NCI-H2196 (cell line): ENCODE data around the gene NAA80.

Experiments
- DNase-seq: peaks from one replicate; lab custom pipeline; 2025; ENCODE audit not compliant: unreplicated experiment; lab: John Stamatoyannopoulos, UW

NAA80 gene

DNA sequence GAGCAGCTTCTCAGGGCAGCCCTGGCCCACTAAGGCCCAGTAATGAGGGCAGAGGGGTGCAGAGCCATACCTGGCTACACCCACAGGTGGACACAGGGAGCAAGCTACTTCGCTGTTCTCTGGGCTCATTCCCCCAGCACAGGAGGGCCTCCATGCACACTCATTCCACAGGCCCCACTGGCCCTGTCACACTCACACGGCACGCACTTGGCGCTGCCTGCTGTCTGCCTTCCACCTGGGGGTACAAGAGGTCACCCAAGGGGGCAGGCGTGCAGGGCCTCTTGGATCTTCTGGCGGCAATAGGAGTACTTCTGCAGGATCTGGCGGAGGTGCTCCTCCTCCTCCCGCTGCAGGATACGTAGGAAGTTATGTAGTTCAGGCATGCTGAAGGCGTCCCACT lies 31.1 kb upstream of the NAA80 start:
- no peak for DNase-seq

- peak; percentile 89 for DNase-seq
Observed at GRCh38 chr3:50327943-50328691, 28.9 kb upstream of the NAA80 start, which contains the start of gene TUSC2. Gene TUSC2 (minus strand): TSS chr3:50328223. CDS start chr3:50328099, 124 bp downstream.

DNA sequence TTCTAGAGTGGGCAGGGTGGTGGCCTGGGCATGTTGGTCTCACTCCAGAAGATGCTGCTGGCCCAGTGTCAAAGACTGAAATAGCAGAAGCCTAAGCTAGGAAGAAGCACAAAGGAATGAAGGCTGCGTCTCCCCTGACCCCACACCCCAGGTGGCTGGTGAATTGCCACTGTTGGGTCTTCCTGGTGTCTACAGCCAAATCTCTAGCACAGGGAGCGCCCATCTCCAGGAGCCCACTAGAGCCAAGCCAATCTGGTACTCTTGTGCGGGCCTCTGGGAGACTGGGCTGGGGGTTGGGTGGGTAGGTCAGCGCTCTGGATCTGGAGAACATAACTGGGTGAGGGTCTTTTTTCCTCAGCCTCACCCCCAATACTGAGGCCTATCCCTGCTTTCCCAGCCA lies 27.9 kb upstream of the NAA80 start:
- no peak for DNase-seq

DNA sequence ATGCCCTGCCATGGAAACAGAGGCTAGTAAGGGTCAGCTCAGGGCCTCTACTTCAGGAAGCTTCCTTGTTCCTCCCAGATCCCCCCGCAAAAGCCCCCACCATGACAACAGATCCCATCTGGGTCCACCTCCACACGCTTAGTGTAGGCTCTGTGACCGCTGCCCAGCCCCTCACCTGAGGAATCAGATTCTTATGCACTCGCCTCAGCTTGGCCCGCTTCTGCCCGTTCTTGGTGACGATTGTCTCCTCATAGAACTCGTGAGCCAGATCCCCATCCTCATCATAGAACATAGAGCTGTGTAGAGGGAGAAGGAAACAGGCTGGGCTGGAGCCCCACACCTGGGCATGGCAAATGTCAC lies 27.0 kb upstream of the NAA80 start:
- DNase-seq = no peak

DNA sequence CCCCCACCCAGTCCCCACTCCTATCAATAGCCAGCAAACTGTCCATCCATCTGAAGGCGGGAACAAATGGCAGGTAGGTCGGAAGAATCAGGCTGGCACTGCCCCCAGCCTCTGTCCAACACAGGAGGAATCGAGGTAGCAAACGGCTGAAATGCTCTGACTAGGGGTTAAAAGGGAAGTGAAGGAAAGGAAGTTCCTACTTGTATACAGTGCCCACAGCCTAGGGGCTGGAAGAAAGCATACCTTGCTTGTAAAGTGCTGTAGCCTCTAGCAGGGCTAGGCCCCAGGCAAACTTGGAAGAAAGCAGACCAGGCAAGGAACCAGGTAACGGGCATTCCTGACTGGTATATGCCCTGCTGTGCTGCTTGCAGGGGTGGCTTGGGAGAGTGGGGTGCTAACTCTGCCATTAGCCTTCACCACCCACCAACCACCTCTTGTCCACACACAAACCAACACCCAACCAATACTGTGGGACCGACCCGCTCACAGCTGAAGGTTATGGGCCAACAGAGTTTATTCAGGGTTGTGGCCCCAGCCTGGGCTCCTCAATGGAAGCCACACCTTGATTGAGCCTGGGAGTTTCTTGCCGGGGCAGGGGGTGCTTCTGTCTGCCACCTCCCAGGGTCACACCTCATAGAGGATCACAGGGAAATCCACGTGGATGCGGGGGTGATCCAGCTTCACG lies 26.4 kb upstream of the NAA80 start:
- DNase-seq = no peak

GRCh38 chr3:50325113-50325480 lies 25.9 kb upstream of the NAA80 start:
- no peak for DNase-seq

DNA sequence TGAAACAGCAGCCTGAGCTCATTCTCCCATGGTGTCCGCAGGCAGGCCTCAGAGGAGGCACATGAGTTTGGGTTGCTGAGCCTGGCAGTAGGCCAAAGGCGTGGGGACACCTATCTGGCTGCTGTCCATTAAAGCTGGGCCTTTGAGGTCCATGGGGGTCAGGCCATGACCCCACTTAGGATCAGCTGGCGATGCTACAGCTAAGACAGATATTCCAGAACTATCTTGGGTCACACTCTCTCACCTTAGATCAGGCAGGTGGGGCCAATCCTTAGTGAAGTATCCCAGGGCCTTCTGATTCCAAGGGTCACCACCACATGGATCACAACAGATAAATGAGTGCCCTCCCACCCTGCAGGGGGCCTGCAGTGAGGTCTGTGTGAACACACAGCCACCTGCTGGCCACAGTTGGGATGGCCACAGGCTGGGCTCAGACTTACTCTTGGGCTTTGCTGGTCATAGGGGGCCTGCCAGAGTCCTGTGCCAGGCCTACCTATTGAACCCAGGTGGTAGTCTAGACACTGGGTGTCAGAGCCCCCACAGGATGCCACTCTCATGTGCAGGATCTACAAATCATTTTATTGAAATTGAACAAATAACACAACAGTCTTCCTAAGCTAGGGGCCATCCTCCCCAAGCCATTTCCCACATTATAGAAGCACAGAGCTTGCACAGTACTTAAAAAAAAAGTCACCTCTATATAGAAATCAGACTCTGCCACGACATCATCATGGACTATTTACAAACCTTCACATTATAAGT lies 25.3 kb upstream of the NAA80 start:
- DNase-seq = peak; percentile 63

DNA sequence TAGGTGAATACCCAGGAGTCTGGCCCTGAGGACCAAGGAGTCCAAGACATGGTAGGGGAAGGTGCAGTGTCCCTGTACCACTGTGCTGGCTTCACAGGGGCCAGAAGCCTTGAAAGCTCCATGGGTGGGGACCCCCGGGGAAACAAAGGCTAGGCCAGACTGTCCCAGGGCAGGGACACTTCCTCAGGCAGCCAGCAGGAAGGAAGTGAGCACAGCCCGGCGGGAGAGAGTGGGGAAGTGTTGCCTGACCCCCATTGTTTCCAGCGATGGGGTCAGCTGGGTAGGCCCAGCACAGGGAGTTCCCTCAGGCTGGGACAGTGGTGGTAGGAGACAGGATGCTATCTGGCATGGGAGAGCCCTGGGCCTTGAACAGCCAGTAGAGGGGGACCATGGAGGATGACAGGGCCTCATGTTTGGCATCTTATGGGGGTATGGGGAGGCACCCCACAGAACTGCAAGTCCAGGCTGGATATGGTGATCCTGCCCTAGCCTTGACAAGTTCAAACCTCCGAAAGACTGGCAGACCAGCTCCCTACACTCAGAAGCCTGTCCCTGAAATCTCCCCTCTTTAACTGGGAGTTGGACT lies 24.5 kb upstream of the NAA80 start:
- no peak for DNase-seq

DNA sequence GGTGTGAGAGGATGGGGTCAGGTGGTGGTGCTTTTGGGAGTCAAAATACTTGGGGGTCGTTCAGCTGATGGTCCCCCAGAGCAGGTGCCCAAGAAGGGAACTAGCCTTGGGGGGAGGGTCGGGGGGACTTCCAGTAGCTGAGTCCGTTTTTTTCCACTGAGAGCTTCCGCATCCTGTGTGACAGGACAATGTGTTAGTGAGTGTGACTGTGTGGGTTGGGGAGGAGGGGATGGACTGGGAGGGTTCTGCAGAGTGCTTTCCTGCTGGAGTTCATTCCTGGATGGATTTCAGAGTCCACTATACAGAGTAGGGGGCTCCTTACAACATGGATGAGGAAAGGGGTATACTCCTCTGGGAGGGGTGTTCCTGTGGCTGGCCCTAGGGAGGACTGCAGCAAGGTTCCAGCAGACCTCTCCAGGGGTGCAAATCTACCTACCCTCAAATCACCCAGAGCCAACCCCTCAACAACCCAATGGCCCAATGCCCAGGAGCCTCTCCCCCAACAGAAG lies 23.9 kb upstream of the NAA80 start:
- DNase-seq = no peak

DNA sequence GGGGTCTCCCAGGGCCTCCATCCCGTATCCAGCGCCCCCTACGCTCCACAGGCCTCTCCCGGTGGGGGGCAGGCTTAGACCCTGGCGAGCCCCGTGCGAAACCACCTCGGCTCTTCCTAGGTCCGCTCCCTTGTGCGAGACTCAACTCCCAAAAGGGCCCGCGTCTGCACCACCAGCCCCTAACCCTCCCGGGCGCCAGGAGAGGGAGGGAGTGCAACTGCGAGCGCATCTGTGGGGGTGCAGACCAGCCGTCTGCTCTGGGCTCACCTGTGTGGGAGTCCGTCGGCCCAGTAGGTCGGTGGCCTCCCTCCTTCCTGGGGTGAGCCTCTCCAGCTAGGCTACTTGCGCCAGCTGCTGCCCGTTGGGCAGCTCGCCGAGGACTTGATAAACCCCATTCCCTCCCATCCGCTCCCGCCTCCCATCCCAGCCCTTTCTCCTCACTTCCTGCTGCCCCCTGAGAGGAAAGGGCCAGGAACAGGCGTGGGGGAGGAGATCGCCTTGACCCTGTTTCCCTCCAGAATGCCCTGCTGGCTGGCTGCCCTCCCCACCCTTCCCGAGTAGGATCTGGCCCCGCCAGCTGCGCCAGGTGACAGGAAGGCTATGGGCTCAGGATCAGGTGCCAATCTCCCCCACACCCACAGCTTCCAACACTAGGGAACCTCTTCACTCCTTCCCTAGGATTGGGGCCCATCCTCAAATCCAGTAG lies 23.3 kb upstream of the NAA80 start, which contains the start of gene HYAL2:
TSS of gene HYAL2 (minus strand) at position 360 of the 706 bp plus-strand sequence. CDS start 2,256 bp downstream, outside the sequence.
- peak; percentile 54 for DNase-seq

- no peak for DNase-seq
Observed at GRCh38 chr3:50322115-50322385, 22.8 kb upstream of the NAA80 start.

- peak; percentile 74 for DNase-seq
Observed at GRCh38 chr3:50321336-50322114, 22.3 kb upstream of the NAA80 start.

GRCh38 chr3:50320853-50321335 lies 21.7 kb upstream of the NAA80 start:
- DNase-seq = peak; percentile 58

DNA sequence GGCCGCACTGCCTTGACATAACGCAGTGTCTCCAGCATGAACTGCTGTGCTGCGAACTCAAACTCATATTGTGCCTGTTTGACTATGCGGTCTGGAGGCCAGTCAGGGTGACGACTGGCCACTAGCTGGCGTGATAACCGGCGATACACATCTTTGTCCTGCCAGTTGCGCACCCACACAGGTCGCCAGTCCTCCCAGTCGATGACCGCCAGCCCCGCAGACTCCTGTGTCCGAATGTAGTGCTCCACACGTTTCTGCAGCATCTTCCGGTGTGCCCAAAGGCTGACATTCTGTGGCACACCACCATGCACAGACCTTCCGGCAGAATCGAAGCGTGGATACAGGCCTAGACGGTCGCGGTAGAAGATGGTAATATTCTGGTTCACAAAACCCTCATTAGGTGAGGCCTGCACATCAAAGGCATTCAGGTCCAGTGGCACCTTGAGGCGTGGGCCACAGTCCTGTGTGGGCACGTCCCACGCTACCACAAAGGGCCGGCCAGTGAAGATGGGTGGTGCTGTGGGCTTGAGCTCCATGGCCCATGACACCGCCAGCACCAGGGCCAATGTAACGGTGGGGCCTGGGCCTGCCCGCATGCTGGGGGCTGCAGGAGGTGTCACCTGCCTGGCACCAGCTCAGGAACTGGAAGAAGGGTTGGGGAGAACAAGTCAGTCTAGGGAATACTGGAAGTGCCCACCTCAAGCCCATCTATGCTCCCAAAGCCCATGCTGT lies 20.9 kb upstream of the NAA80 start:
- DNase-seq = no peak

DNA sequence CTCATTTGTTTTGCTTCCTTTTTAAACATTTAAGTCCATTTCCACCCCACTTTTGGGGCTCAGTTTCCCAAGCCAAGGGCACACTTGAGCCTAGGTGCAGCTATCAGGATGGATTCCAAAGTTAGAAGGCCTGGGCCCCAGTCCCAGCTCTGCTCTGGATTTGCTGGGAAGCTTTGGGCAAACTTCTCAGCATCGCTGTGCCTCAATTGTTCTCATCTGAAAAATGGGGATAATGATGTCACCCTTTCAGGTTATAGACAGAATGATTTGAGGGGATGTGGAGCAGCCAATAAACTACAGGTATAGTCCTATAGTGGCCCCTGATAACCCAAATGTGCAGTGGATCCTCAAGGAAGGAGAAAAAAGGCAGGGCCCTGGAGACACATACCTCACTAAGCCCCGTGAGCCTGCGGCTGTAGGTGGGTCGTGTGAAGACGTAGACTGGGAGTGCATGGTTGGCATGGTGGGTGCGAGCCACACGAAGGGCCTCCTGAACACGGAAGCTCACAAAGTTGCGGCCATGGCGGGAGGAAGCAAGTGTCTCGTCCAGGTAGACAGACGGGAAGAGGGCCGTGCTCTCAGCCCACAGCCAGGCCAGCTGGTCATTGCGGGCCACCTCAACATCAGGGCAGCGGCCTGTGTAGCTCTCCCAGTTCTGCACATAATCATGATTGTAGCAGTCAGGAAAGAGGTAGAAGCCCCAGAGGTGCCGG lies 20.1 kb upstream of the NAA80 start:
- no peak for DNase-seq

- no peak for DNase-seq
Observed at GRCh38 chr3:50318615-50319014, 19.4 kb upstream of the NAA80 start.

DNA sequence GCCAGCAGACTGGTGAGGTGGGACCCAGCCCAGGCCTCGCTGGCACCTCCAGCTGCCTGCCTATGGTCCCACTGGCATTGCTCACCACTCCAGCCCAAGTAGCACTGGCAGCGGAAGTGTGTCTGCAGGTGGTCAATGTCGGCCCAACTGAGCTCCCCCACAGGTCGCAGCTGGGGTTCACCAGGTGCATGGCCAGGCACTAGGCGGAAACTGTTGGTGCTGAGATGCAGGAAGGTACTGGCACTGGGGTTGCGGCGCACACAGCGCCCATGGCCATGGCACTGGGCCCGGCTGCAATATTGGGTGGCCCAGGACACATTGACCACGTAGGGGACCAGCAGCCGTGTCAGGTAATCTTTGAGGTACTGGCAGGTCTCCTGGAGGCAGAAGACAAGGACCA lies 19.0 kb upstream of the NAA80 start:
- no peak for DNase-seq

DNA sequence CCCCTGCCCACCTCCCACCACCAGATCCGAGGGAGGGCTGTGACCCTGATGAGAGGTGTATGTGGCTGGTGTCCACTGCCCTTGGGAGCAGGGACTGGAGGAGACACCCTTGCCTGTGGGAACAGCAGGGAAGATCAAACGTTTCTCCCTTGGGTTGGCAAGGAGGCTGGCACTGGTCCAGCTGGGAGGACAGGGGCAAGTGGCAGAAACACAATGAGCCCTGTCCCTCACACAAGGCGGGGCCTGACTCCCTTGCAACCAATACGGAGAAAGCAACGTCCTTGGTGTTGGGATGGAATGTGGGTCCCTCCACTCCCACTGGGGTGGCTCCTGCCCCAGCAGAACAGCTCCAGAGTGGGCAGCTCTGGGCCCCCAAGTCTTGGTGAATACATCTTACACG lies 18.1 kb upstream of the NAA80 start:
- DNase-seq = peak; percentile 11
